ENCODE data around the gene ODAD2.

DNA sequence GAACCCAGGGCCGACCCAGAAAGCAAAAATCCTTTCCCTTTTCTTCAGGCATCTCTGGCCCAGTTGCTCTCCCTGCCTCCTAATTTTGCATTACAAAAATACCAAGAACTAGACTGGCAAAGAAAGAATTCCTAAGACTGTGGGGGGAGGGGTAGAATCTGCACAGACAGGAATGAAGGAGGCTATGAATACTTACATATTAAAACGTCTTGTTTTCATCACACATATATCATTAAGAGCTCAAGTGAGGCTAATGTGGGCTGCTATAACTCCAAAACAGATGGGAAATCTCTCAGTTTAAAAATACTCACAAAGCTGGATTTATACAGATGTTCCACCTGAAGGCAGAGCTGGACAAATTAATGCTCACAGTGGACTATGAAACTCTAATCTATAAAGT is 224.0 kb downstream of the ODAD2 start:
- TF ChIP-seq POLR2AphosphoS5 (IDR thresholded peaks at IDR 0.05; ENCODE audit: low read depth, low read length) (no peak), SIN3A (IDR thresholded peaks at IDR 0.05; ENCODE audit: borderline replicate concordance, insufficient read depth, low read length) (no peak)

Measured in PFSK-1 (cell line).